Type B pancreatic cell (in vitro differentiated cells): ENCODE data around the gene TTN. TPM values are rescaled to one million over a fixed set of nuclear protein-coding genes. Genes with fewer than 3 reads are reported as not detected.

Experiments
- DNase-seq: peaks from one replicate; pipeline ENCODE4 v3.0.0; 2021; ENCODE audit warnings: mixed read lengths; ENCODE audit not compliant: unreplicated experiment; ENCODE audit errors: extremely low spot score
- H3K27ac Mint-ChIP-seq: 2 replicates; pipeline ENCODE4 v1.8.0; 2021; ENCODE audit warnings: mild to moderate bottlenecking, mixed read lengths
- H3K27me3 Mint-ChIP-seq: 2 replicates; pipeline ENCODE4 v1.8.0; 2021; ENCODE audit warnings: mixed read lengths
- H3K36me3 Mint-ChIP-seq: 2 replicates; pipeline ENCODE4 v1.8.0; 2021; ENCODE audit warnings: mixed read lengths
- H3K4me1 Mint-ChIP-seq: one replicate; pipeline ENCODE4 v1.8.0; 2021; ENCODE audit warnings: mixed read lengths; ENCODE audit not compliant: unreplicated experiment
- H3K4me3 Mint-ChIP-seq: 2 replicates; pipeline ENCODE4 v1.8.0; 2021; ENCODE audit warnings: mild to moderate bottlenecking, mixed read lengths
- H3K9me3 Mint-ChIP-seq: 2 replicates; pipeline ENCODE4 v1.8.0; 2021; ENCODE audit warnings: mixed read lengths
- total RNA-seq: library from RNA; stranded (reverse); gene quantifications from 2 replicates; pipeline ENCODE4 v1.2.1, GENCODE V29; 2021; ENCODE audit warnings: low replicate concordance
- TF ChIP-seq, protein P1 (sequence below): fragments of 200-600 bp; sonication (generic); conservative IDR thresholded peaks from 2 replicates; pipeline ENCODE4 v1.5.0; 2021; ENCODE audit warnings: antibody characterized with exemption, mild to moderate bottlenecking

TTN gene
- total RNA-seq, 1 donor from 2014 or later, result 5.6 TPM

DNA sequence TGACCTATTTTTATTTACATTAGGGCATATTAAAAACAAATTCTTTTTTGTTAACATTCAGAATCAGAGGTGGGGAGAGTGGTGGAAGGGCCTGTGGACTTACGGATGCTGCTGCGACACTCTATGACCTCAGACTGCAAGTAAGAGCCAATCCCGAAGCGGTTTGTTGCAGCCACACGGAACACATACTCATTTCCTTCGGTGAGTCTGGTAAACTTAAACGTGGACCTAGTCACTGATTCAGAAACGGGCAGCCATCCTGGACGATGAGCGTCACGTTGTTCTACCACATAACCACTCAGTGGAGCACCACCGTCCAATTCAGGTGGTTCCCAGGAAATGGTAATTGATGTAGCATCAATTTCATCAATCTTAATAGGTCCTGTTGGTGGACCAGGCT is 265.1 kb downstream of the TTN start:
- peaks cover 45% of the 10 kb centered on the region for H3K36me3 Mint-ChIP-seq
- no peak overlapping the region for H3K27ac Mint-ChIP-seq
- DNase-seq, result no peak
- TF ChIP-seq, protein P1, sequence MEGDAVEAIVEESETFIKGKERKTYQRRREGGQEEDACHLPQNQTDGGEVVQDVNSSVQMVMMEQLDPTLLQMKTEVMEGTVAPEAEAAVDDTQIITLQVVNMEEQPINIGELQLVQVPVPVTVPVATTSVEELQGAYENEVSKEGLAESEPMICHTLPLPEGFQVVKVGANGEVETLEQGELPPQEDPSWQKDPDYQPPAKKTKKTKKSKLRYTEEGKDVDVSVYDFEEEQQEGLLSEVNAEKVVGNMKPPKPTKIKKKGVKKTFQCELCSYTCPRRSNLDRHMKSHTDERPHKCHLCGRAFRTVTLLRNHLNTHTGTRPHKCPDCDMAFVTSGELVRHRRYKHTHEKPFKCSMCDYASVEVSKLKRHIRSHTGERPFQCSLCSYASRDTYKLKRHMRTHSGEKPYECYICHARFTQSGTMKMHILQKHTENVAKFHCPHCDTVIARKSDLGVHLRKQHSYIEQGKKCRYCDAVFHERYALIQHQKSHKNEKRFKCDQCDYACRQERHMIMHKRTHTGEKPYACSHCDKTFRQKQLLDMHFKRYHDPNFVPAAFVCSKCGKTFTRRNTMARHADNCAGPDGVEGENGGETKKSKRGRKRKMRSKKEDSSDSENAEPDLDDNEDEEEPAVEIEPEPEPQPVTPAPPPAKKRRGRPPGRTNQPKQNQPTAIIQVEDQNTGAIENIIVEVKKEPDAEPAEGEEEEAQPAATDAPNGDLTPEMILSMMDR, result no peak
- no peaks in the 10 kb centered on the region for H3K9me3 Mint-ChIP-seq
- H3K4me3 Mint-ChIP-seq, result no peak overlapping the region
- H3K27me3 Mint-ChIP-seq, result no peaks in the 10 kb centered on the region
- H3K4me1 Mint-ChIP-seq, result no peaks in the 10 kb centered on the region

DNA sequence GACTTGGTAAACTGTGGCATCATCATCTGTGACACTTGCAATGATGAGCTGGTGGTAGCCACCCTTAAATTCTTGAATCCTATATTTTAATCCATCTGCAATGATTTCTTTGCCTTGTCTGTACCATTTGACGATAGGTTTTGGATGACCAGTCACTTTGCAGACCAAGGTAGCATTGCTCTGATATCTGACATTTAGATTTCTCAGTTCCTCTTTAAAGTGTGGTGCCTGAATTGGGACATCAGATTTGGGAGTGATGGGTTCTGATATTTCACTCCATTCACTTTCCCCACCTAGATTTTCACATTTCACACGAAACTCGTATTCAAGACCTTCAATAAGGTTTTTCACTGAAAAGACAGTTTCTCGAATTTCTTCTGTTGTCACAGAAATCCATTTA is 271.2 kb downstream of the TTN start:
- TF ChIP-seq, protein P1, result no peak
- H3K4me1 Mint-ChIP-seq, result no peaks in the 10 kb centered on the region
- H3K4me3 Mint-ChIP-seq, result no peak overlapping the region
- H3K27me3 Mint-ChIP-seq, result no peaks in the 10 kb centered on the region
- H3K9me3 Mint-ChIP-seq, result no peaks in the 10 kb centered on the region
- no peak for DNase-seq
- peaks cover 53% of the 10 kb centered on the region for H3K36me3 Mint-ChIP-seq
- no peak overlapping the region for H3K27ac Mint-ChIP-seq

DNA sequence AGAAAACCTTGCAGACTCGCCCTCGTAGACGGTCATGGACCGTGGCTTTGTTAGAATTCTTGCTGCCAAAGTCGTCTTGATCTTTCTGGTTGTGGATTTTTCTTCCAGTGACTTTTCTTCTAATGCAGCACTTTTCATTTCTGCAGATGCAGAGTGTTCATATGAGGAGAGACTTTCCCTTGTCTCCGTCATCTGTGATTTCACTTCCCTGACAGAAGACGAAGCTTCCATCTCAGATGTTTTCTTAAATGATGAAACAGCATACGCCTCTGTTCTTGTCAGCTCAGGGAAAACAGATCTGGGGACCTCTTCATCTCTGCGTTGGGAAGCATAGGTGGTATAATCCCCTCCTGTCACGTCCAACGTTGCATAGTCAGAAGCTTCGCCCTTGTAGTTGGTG is 276.1 kb downstream of the TTN start:
- Mint-ChIP-seq H3K27ac (no peak overlapping the region), H3K36me3 (peaks cover 40% of the 10 kb centered on the region), H3K27me3 (no peaks in the 10 kb centered on the region), H3K4me3 (no peak overlapping the region), H3K9me3 (no peaks in the 10 kb centered on the region), H3K4me1 (peaks cover 3% of the 10 kb centered on the region)
- TF ChIP-seq, protein P1, result no peak
- no peak for DNase-seq

DNA sequence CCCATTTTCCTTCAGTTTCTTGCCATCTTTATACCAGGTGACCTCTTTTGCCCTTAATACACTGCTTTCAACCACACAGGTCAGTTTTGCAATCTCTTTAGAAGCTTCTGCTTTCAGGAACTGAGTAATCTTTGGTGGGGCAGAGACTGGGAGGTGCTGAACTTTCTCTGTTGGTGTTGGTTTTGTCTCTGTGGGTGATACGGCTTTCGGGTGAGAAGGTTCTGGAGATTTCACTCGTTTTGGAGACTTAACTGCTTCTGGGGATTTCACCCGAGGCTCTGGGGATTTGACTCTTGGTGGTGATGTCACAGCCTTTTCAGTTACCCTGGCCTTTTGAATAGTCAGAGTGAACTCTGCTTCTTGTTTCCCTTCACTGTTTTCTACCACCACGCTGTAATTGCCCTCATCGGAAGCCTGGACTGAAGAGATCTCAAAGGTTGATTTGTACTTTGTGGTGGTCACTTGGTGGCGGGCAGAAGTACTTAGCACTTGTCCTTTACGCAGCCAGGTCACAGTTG is 276.5 kb downstream of the TTN start:
- TF ChIP-seq, protein P1, result no peak
- Mint-ChIP-seq H3K27ac (no peak overlapping the region), H3K4me1 (peaks cover 7% of the 10 kb centered on the region), H3K36me3 (peaks cover 44% of the 10 kb centered on the region), H3K27me3 (no peaks in the 10 kb centered on the region), H3K4me3 (no peak overlapping the region), H3K9me3 (no peaks in the 10 kb centered on the region)
- no peak for DNase-seq

DNA sequence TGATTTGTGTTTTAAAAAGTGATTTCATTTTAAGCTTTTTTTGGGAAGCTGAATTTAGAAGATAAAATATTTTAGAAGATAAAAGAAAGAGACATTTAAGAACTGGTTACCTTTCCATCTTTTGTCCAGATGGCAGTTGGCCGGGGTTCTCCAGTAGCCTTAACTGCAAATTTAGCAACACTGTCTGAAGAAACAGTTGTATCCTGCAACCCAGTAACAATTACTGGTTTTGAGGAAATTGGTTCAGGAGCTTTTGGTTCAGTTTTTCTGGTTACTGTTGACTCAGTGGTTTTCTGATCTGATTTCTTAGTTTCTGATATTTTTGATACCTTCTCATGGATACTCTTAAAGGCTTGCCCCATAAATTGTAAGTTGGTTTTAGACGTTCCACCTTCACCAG is 277.1 kb downstream of the TTN start:
- peaks cover 45% of the 10 kb centered on the region for H3K36me3 Mint-ChIP-seq
- H3K9me3 Mint-ChIP-seq, result no peaks in the 10 kb centered on the region
- no peaks in the 10 kb centered on the region for H3K27me3 Mint-ChIP-seq
- H3K27ac Mint-ChIP-seq, result no peak overlapping the region
- TF ChIP-seq, protein P1, result no peak
- DNase-seq, result no peak
- no peak overlapping the region for H3K4me3 Mint-ChIP-seq
- H3K4me1 Mint-ChIP-seq, result peaks cover 10% of the 10 kb centered on the region

DNA sequence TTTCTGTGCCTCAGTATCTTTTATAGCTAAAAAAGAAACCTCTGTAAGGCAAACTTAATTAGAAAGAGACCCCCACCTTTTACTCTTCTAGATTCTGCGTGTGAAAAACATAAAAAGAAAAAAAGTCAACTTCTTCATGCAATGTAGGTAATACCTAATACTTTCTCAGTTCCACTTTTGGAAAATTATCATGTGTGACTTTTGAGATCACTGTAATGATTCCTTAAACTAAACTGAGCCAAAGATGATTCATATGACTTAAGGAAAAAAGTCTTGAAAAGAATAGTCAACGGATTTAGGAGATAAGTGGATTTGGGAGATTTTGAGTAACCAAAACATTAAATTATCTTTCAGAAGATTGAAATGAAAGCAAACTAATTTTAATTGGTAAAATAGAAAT is 278.0 kb downstream of the TTN start:
- Mint-ChIP-seq H3K27ac (no peak overlapping the region), H3K9me3 (no peaks in the 10 kb centered on the region), H3K4me3 (no peak overlapping the region), H3K27me3 (no peaks in the 10 kb centered on the region), H3K36me3 (peaks cover 37% of the 10 kb centered on the region), H3K4me1 (peaks cover 10% of the 10 kb centered on the region)
- DNase-seq, result no peak
- TF ChIP-seq, protein P1, result no peak
